H9 (cell line): ENCODE results near the gene ADAM33. TPM values are rescaled to one million over a fixed set of nuclear protein-coding genes. Genes with fewer than 3 reads are reported as not detected.

Experiments used
- DNase-seq: peaks from one replicate; pipeline ENCODE4 v3.0.0-alpha.2; 2017
- H2AFZ ChIP-seq: one replicate; pipeline ENCODE4 v1.6.1; 2013; ENCODE audit warnings: mild to moderate bottlenecking, low read length, control low read depth, moderate library complexity
- H2AK5ac ChIP-seq: 2 replicates; pipeline ENCODE4 v1.6.1; 2013; ENCODE audit warnings: low read length, control low read depth, mixed read lengths; ENCODE audit not compliant: insufficient read length
- H2BK120ac ChIP-seq: one replicate; pipeline ENCODE4 v1.6.1; 2013; ENCODE audit warnings: low read depth, mild to moderate bottlenecking, low read length, control low read depth, inconsistent platforms; ENCODE audit not compliant: poor library complexity, severe bottlenecking
- H2BK12ac ChIP-seq: 2 replicates; pipeline ENCODE4 v1.6.1; 2013; ENCODE audit warnings: low read length, control low read depth, mixed read lengths, low read depth; ENCODE audit not compliant: insufficient read length
- H2BK15ac ChIP-seq: 2 replicates; pipeline ENCODE4 v1.6.1; 2013; ENCODE audit warnings: low read depth, low read length, control low read depth
- H2BK20ac ChIP-seq: one replicate; pipeline ENCODE4 v1.6.1; 2013; ENCODE audit warnings: low read depth, mild to moderate bottlenecking, low read length, control low read depth, inconsistent platforms; ENCODE audit not compliant: poor library complexity, severe bottlenecking
- H2BK5ac ChIP-seq: 2 replicates; pipeline ENCODE4 v1.6.1; 2013; ENCODE audit warnings: low read length, control low read depth, mixed read lengths; ENCODE audit not compliant: insufficient read length
- H3K14ac ChIP-seq: 2 replicates; pipeline ENCODE4 v1.6.1; 2013; ENCODE audit warnings: low read length, control low read depth; ENCODE audit not compliant: insufficient read depth
- H3K18ac ChIP-seq: 2 replicates; pipeline ENCODE4 v1.6.1; 2013; ENCODE audit warnings: low read depth, mild to moderate bottlenecking, mixed read lengths, low read length, control low read depth; ENCODE audit not compliant: insufficient read length
- H3K23ac ChIP-seq: 2 replicates; pipeline ENCODE4 v1.6.1; 2013; ENCODE audit warnings: low read length, control low read depth, mixed read lengths, low read depth; ENCODE audit not compliant: insufficient read length
- H3K23me2 ChIP-seq: 2 replicates; pipeline ENCODE4 v1.6.1; 2013; ENCODE audit warnings: low read depth, mild to moderate bottlenecking, mixed read lengths, low read length, control low read depth; ENCODE audit not compliant: insufficient read length, poor library complexity, severe bottlenecking
- H3K27ac ChIP-seq: 2 replicates; pipeline ENCODE4 v1.5.1; 2013; ENCODE audit warnings: low read length, control low read depth, mixed read lengths, low read depth; ENCODE audit not compliant: insufficient read length
- H3K27me3 ChIP-seq: 2 replicates; pipeline ENCODE4 v1.6.1; 2013; ENCODE audit warnings: low read length, control low read depth, inconsistent platforms; ENCODE audit not compliant: insufficient read depth
- H3K4ac ChIP-seq: 2 replicates; pipeline ENCODE4 v1.6.1; 2013; ENCODE audit warnings: low read depth, mild to moderate bottlenecking, control low read depth, inconsistent platforms, low read length, moderate library complexity
- H3K4me1 ChIP-seq: 2 replicates; pipeline ENCODE4 v1.6.1; 2013; ENCODE audit warnings: low read length, control low read depth, inconsistent platforms; ENCODE audit not compliant: insufficient read depth
- H3K4me2 ChIP-seq: 2 replicates; pipeline ENCODE4 v1.6.1; 2013; ENCODE audit warnings: low read length, control low read depth, mixed read lengths; ENCODE audit not compliant: insufficient read length, insufficient read depth
- H3K56ac ChIP-seq: 2 replicates; pipeline ENCODE4 v1.6.1; 2013; ENCODE audit warnings: low read depth, mild to moderate bottlenecking, mixed read lengths, low read length, control low read depth; ENCODE audit not compliant: insufficient read length
- H3K79me1 ChIP-seq: 2 replicates; pipeline ENCODE4 v1.6.1; 2013; ENCODE audit warnings: low read depth, mild to moderate bottlenecking, moderate library complexity, low read length, control low read depth, inconsistent platforms; ENCODE audit not compliant: insufficient read depth, poor library complexity, severe bottlenecking
- H3K79me2 ChIP-seq: 2 replicates; pipeline ENCODE4 v1.6.1; 2013; ENCODE audit warnings: low read length, control low read depth, inconsistent platforms; ENCODE audit not compliant: insufficient read depth
- H3K9ac ChIP-seq: 2 replicates; pipeline ENCODE4 v1.6.1; 2013; ENCODE audit warnings: low read length, control low read depth, mixed read lengths; ENCODE audit not compliant: insufficient read length; ENCODE audit errors: extremely low read depth
- H3K9me3 ChIP-seq: one replicate; pipeline ENCODE4 v1.6.1; 2013; ENCODE audit warnings: low read depth, low read length, inconsistent platforms; ENCODE audit not compliant: control insufficient read depth
- H3T11ph ChIP-seq: one replicate; pipeline ENCODE4 v1.6.1; 2013; ENCODE audit warnings: mild to moderate bottlenecking, low read length, control low read depth, inconsistent platforms
- H4K20me1 ChIP-seq: one replicate; pipeline ENCODE4 v1.6.1; 2013; ENCODE audit not compliant: control insufficient read depth, insufficient read length, insufficient read depth
- H4K5ac ChIP-seq: 2 replicates; pipeline ENCODE4 v1.6.1; 2013; ENCODE audit warnings: low read depth, mild to moderate bottlenecking, mixed read lengths, low read length, control low read depth; ENCODE audit not compliant: insufficient read length
- H4K8ac ChIP-seq: replicated peaks from 2 replicates; pipeline ENCODE4 v1.6.1; 2013; ENCODE audit warnings: low read length, control low read depth, mixed read lengths, low read depth; ENCODE audit not compliant: insufficient read length
- H4K91ac ChIP-seq: 2 replicates; pipeline ENCODE4 v1.6.1; 2013; ENCODE audit warnings: low read depth, mild to moderate bottlenecking, moderate library complexity, mixed read lengths, low read length, control low read depth; ENCODE audit not compliant: insufficient read length
- H3K27ac Mint-ChIP-seq, 3 experiments: 2 replicates in 2 of 3; 3 replicates in 1 of 3; pipeline ENCODE4 v1.8.0; 2020 to 2021; ENCODE audit warnings: mixed read lengths in 3 of 3, mild to moderate bottlenecking in 1 of 3, moderate library complexity in 1 of 3
- H3K27me3 Mint-ChIP-seq: 2 replicates; pipeline ENCODE4 v1.8.0; 2021; ENCODE audit warnings: low read depth, mild to moderate bottlenecking, moderate library complexity, mixed read lengths
- H3K36me3 Mint-ChIP-seq, 3 experiments: 2 replicates in 2 of 3; 3 replicates in 1 of 3; pipeline ENCODE4 v1.8.0; 2020 to 2021; ENCODE audit warnings: low read depth in 3 of 3, mixed read lengths in 3 of 3; ENCODE audit not compliant: insufficient read depth in 1 of 3
- H3K4me1 Mint-ChIP-seq, 2 experiments: 2 replicates each; pipeline ENCODE4 v1.8.0; 2020; ENCODE audit warnings: mixed read lengths in 2 of 2
- H3K4me3 Mint-ChIP-seq, 2 experiments: 2 replicates in 1 of 2; 3 replicates in 1 of 2; pipeline ENCODE4 v1.8.0; 2020 to 2021; ENCODE audit warnings: mild to moderate bottlenecking in 2 of 2, mixed read lengths in 2 of 2, moderate library complexity in 1 of 2
- H3K9me3 Mint-ChIP-seq, 2 experiments: 2 replicates in 1 of 2; 3 replicates in 1 of 2; pipeline ENCODE4 v1.8.0; 2020; ENCODE audit warnings: mild to moderate bottlenecking in 2 of 2, mixed read lengths in 2 of 2, moderate library complexity in 1 of 2
- WGBS: extraction: QIAGEN DNeasy Blood & Tissue Kit; methylation state at CpG from one replicate; pipeline ENCODE4 v1.1.7; 2013; ENCODE audit warnings: missing lambda C conversion rate, low lambda C conversion rate, mixed read lengths; ENCODE audit not compliant: insufficient read length; ENCODE audit errors: extremely low coverage; 5-methylcytosine and 5-hydroxymethylcytosine counted together
- total RNA-seq: library from RNA; stranded (reverse); gene quantifications from 2 replicates; pipeline ENCODE4 v1.2.1, GENCODE V29; 2021
- TF ChIP-seq, protein P1 (sequence below): fragments of 200-600 bp; sonication (generic); conservative IDR thresholded peaks from 3 replicates; pipeline ENCODE4 v1.8.0; 2021; ENCODE audit warnings: antibody characterized with exemption, mild to moderate bottlenecking

The ADAM33 gene
- total RNA-seq, 1 experiment from 2014 or later, result 4.0 TPM

DNA sequence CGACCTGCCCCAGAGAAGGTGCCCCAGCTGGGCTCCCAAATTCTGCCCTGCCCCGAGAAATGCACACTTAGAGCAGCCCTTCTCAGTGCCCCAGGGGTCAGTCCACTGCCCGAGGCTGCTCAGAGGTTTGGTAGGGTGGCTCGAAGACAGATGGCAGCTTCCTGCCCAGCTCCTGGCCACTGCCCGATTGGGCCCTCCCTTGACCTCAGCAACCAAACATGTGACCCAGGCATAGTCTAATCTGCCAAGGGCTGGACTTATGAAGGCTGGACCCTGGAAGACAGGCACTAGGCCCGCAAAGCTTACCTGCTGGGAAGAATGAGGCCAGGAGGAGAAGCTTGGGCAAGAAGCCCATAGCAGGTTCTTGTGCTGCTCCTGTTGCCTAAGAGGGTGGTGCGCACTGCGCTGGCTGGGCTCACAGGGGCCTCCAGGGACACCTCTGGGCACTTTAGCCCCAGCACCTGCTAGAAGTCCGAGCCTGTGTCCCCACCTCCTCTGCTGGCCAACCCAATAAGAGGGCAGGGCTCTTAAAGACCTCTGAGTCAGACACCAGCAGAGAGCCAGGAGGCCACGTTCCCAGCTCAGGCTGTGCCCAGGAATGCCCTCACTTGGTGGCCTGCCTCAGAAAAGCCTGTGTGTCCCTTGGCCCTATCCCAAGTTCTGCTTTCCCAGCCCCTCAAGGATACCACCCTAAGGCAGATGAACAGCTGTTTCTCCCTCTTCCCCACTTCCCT lies 25.1 kb upstream of the ADAM33 start:
- Histone ChIP-seq H4K5ac (no peak overlapping the region), H3K18ac (no peak overlapping the region), H3K9ac (no peak overlapping the region), H3K23ac (no peak overlapping the region), H4K91ac (no peak overlapping the region), H3K4me1 (no peaks in the 10 kb centered on the region), H3T11ph (no peak overlapping the region), H3K27me3 (no peaks in the 10 kb centered on the region), H3K14ac (no peak overlapping the region), H2BK20ac (no peak overlapping the region), H4K8ac (no peak overlapping the region), H3K4me2 (no peak overlapping the region), H2BK12ac (no peak overlapping the region), H3K79me1 (no peaks in the 10 kb centered on the region), H2BK15ac (no peak overlapping the region), H2BK120ac (no peak overlapping the region), H3K79me2 (no peaks in the 10 kb centered on the region), H3K27ac (no peak overlapping the region), H4K20me1 (peaks cover under 1% of the 10 kb centered on the region), H2AK5ac (no peak overlapping the region), H3K9me3 (no peaks in the 10 kb centered on the region), H3K23me2 (no peaks in the 10 kb centered on the region), H3K56ac (no peak overlapping the region), H3K4ac (no peak overlapping the region), H2BK5ac (no peak overlapping the region), H2AFZ (no peak overlapping the region)
- H3K27me3 Mint-ChIP-seq, result no peaks in the 10 kb centered on the region; the same call in none of the 2 replicates
- TF ChIP-seq, protein P1, sequence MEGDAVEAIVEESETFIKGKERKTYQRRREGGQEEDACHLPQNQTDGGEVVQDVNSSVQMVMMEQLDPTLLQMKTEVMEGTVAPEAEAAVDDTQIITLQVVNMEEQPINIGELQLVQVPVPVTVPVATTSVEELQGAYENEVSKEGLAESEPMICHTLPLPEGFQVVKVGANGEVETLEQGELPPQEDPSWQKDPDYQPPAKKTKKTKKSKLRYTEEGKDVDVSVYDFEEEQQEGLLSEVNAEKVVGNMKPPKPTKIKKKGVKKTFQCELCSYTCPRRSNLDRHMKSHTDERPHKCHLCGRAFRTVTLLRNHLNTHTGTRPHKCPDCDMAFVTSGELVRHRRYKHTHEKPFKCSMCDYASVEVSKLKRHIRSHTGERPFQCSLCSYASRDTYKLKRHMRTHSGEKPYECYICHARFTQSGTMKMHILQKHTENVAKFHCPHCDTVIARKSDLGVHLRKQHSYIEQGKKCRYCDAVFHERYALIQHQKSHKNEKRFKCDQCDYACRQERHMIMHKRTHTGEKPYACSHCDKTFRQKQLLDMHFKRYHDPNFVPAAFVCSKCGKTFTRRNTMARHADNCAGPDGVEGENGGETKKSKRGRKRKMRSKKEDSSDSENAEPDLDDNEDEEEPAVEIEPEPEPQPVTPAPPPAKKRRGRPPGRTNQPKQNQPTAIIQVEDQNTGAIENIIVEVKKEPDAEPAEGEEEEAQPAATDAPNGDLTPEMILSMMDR, result no peak
- no peaks in the 10 kb centered on the region for H3K9me3 Mint-ChIP-seq
- no CpG with 5 or more reads among the region's 10 CpGs for WGBS
- DNase-seq, result peak; percentile 21
- H3K36me3 Mint-ChIP-seq, result no peaks in the 10 kb centered on the region; a peak in 1 of 7 replicates
- H3K27ac Mint-ChIP-seq, result no peak overlapping the region
- no peaks in the 10 kb centered on the region for H3K4me1 Mint-ChIP-seq
- H3K4me3 Mint-ChIP-seq, result no peak overlapping the region
